HEK293 (cell line): ENCODE results near the gene SIM2.

ENCODE experiments used
- CTCF ChIA-PET: fragments of 350-600 bp; formaldehyde crosslinking; extraction: SDS; loops from one replicate; lab custom pipeline; 2021; ENCODE audit warnings: antibody characterized with exemption; lab: Yijun Ruan, JAX
- POLR2A ChIA-PET: fragments of 300-600 bp; formaldehyde crosslinking; extraction: SDS; loops from one replicate; lab custom pipeline; 2020; ENCODE audit warnings: antibody characterized with exemption, inconsistent platforms; lab: Yijun Ruan, JAX
- H3K27ac ChIP-seq: fragments of 200-500 bp; sonication (Bioruptor generic); 2 replicates; pipeline ENCODE4 v1.5.1; 2014; ENCODE audit warnings: low read depth, low read length, control low read depth, inconsistent platforms; ENCODE audit errors: extremely low read depth
- H3K36me3 ChIP-seq, 2 experiments: fragments of 200-500 bp in 1 of 2; sonication (Bioruptor generic) in 1 of 2; 1 replicate in 1 of 2; 2 replicates in 1 of 2; pipeline ENCODE4 v1.5.1; 2014 to 2017; ENCODE audit warnings: inconsistent platforms in 2 of 2, low read length in 2 of 2; ENCODE audit not compliant: control insufficient read depth in 2 of 2, insufficient read depth in 1 of 2
- H3K4me1 ChIP-seq: fragments of 200-500 bp; sonication (Bioruptor generic); 2 replicates; pipeline ENCODE4 v1.5.1; 2014; ENCODE audit warnings: mild to moderate bottlenecking, low read length, inconsistent platforms; ENCODE audit not compliant: control insufficient read depth, insufficient read depth
- H3K4me3 ChIP-seq: 2 replicates; pipeline ENCODE4 v1.5.1; 2011; ENCODE audit warnings: low read depth, mild to moderate bottlenecking, control low read depth, low read length, moderate library complexity
- H3K9me3 ChIP-seq: fragments of 200-500 bp; sonication (Bioruptor generic); 2 replicates; pipeline ENCODE4 v1.5.1; 2014; ENCODE audit warnings: low read depth, low read length, inconsistent platforms; ENCODE audit not compliant: control insufficient read depth, insufficient read depth
- GLIS2 ChIP-seq: fragments of 450-650 bp; formaldehyde crosslinking; IDR thresholded peaks from 2 replicates; pipeline ENCODE4 v1.5.1; 2016; ENCODE audit warnings: missing biosample characterization, missing genetic modification characterization
- TRIM28 ChIP-seq: IDR thresholded peaks from 2 replicates; pipeline ENCODE4 v1.6.1; 2011; ENCODE audit warnings: low read length, control low read depth, borderline replicate concordance
- ZBTB20 ChIP-seq: fragments of 450-650 bp; formaldehyde crosslinking; IDR thresholded peaks from 2 replicates; pipeline ENCODE4 v1.5.1; 2016; ENCODE audit warnings: missing biosample characterization, missing genetic modification characterization
- ZFP37 ChIP-seq: fragments of 450-650 bp; formaldehyde crosslinking; IDR thresholded peaks from 2 replicates; pipeline ENCODE4 v1.5.1; 2016; ENCODE audit warnings: missing biosample characterization, missing genetic modification characterization
- ZNF157 ChIP-seq: fragments of 450-650 bp; formaldehyde crosslinking; IDR thresholded peaks from 2 replicates; pipeline ENCODE4 v1.5.1; 2016; ENCODE audit warnings: missing biosample characterization, missing genetic modification characterization
- ZNF214 ChIP-seq: fragments of 450-650 bp; formaldehyde crosslinking; IDR thresholded peaks from 2 replicates; pipeline ENCODE4 v1.5.1; 2017; ENCODE audit warnings: missing biosample characterization, mild to moderate bottlenecking, missing genetic modification characterization, borderline replicate concordance
- ZNF221 ChIP-seq: fragments of 450-650 bp; formaldehyde crosslinking; IDR thresholded peaks from 2 replicates; pipeline ENCODE4 v1.5.1; 2017; ENCODE audit warnings: missing biosample characterization, missing genetic modification characterization, borderline replicate concordance
- ZNF324 ChIP-seq: fragments of 450-650 bp; formaldehyde crosslinking; IDR thresholded peaks from 2 replicates; pipeline ENCODE4 v1.5.1; 2016; ENCODE audit warnings: missing biosample characterization, missing genetic modification characterization
- ZNF426 ChIP-seq: fragments of 450-650 bp; formaldehyde crosslinking; IDR thresholded peaks from 2 replicates; pipeline ENCODE4 v1.5.1; 2017; ENCODE audit warnings: missing biosample characterization, missing genetic modification characterization, mild to moderate bottlenecking, inconsistent platforms, moderate library complexity
- ZNF530 ChIP-seq: fragments of 450-650 bp; formaldehyde crosslinking; IDR thresholded peaks from 2 replicates; pipeline ENCODE4 v1.5.1; 2016; ENCODE audit warnings: low read depth, missing biosample characterization, missing genetic modification characterization
- ZNF544 ChIP-seq: fragments of 450-650 bp; formaldehyde crosslinking; IDR thresholded peaks from 2 replicates; pipeline ENCODE4 v1.5.0; 2017; ENCODE audit warnings: missing biosample characterization, missing genetic modification characterization
- ZNF549 ChIP-seq: fragments of 450-650 bp; IDR thresholded peaks from 2 replicates; pipeline ENCODE4 v1.5.1; 2018; ENCODE audit warnings: missing biosample characterization, missing genetic modification characterization, mild to moderate bottlenecking, inconsistent platforms, moderate library complexity
- ZNF571 ChIP-seq: fragments of 450-650 bp; formaldehyde crosslinking; IDR thresholded peaks from 2 replicates; pipeline ENCODE4 v1.5.0; 2017; ENCODE audit warnings: missing biosample characterization, missing genetic modification characterization
- ZNF621 ChIP-seq: fragments of 450-650 bp; formaldehyde crosslinking; IDR thresholded peaks from 2 replicates; pipeline ENCODE4 v1.5.1; 2017; ENCODE audit warnings: missing biosample characterization, missing genetic modification characterization
- ZNF660 ChIP-seq: fragments of 450-650 bp; IDR thresholded peaks from 2 replicates; pipeline ENCODE4 v1.5.1; 2018; ENCODE audit warnings: missing biosample characterization, mild to moderate bottlenecking, missing genetic modification characterization
- ZNF768 ChIP-seq: fragments of 450-650 bp; formaldehyde crosslinking; IDR thresholded peaks from 2 replicates; pipeline ENCODE4 v1.5.1; 2018; ENCODE audit warnings: missing biosample characterization, mild to moderate bottlenecking, missing genetic modification characterization
- TF ChIP-seq, protein P1 (sequence below): fragments of 450-650 bp; formaldehyde crosslinking; IDR thresholded peaks from 2 replicates; pipeline ENCODE4 v1.5.1; 2016; ENCODE audit warnings: missing biosample characterization, missing genetic modification characterization
- TF ChIP-seq, protein P2 (sequence below): fragments of 450-650 bp; formaldehyde crosslinking; IDR thresholded peaks from 2 replicates; pipeline ENCODE4 v1.5.1; 2017; ENCODE audit warnings: missing biosample characterization, mild to moderate bottlenecking, missing genetic modification characterization, moderate library complexity
- TF ChIP-seq, protein P3 (sequence below): fragments of 450-650 bp; formaldehyde crosslinking; IDR thresholded peaks from 2 replicates; pipeline ENCODE4 v1.5.1; 2016; ENCODE audit warnings: missing biosample characterization, missing genetic modification characterization

Gene SIM2

DNA sequence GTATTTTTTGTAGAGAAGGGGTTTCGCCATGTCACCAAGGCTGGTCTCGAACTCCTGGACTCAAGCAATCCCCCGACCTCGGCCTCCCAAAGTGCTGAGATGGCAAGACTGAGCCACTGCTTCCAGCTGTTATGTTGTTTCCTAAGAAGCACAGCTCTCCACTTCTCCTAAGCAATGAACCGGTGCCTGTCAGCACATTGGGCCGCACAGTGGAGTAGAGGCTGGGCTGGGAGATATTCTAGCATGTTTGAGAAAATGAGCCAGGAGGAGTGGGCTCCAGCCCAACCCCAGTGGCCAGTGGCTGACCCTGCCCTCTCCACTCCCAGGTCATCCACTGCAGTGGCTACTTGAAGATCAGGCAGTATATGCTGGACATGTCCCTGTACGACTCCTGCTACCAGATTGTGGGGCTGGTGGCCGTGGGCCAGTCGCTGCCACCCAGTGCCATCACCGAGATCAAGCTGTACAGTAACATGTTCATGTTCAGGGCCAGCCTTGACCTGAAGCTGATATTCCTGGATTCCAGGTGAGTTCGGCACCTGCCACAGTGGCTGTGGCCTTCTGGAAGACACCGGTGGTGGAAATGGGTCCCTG, 27.0 kb downstream of the SIM2 start:
- H3K4me3 ChIP-seq = no peak overlapping the region
- ChIA-PET POLR2A (interaction anchor here (0.6 kb wide), 1 partner anchor 33 kb away, joined by 3 read pairs; no protein-coding TSS in a partner anchor), CTCF (interaction anchor here (0.5 to 1.1 kb wide), 3 partner anchors 15 to 308 kb away, joined by 3 read pairs; no protein-coding TSS in a partner anchor)
- H3K9me3 ChIP-seq = no peaks in the 10 kb centered on the region
- TF ChIP-seq ZNF621 = no peak
- no peak for TF ChIP-seq ZNF530 (tag by site-specific recombination)
- no peak for TF ChIP-seq GLIS2 (tag by site-specific recombination)
- TF ChIP-seq ZNF549 (tag by site-specific recombination) = no peak
- TF ChIP-seq ZNF221 (tag by site-specific recombination) = no peak
- TF ChIP-seq, protein P1, sequence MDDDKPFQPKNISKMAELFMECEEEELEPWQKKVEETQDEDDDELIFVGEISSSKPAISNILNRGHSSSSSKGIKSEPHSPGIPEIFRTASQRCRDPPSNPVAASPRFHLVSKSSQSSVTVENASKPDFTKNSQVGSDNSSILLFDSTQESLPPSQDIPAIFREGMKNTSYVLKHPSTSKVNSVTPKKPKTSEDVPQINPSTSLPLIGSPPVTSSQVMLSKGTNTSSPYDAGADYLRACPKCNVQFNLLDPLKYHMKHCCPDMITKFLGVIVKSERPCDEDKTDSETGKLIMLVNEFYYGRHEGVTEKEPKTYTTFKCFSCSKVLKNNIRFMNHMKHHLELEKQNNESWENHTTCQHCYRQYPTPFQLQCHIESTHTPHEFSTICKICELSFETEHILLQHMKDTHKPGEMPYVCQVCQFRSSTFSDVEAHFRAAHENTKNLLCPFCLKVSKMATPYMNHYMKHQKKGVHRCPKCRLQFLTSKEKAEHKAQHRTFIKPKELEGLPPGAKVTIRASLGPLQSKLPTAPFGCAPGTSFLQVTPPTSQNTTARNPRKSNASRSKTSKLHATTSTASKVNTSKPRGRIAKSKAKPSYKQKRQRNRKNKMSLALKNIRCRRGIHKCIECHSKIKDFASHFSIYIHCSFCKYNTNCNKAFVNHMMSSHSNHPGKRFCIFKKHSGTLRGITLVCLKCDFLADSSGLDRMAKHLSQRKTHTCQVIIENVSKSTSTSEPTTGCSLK (tag by site-specific recombination) = no peak
- H3K27ac ChIP-seq = no peak overlapping the region
- no peaks in the 10 kb centered on the region for H3K4me1 ChIP-seq
- H3K36me3 ChIP-seq = peaks cover 4 to 37% of the 10 kb centered on the region in 2 experiments

- H3K27ac ChIP-seq = no peak overlapping the region
- TF ChIP-seq, protein P2, sequence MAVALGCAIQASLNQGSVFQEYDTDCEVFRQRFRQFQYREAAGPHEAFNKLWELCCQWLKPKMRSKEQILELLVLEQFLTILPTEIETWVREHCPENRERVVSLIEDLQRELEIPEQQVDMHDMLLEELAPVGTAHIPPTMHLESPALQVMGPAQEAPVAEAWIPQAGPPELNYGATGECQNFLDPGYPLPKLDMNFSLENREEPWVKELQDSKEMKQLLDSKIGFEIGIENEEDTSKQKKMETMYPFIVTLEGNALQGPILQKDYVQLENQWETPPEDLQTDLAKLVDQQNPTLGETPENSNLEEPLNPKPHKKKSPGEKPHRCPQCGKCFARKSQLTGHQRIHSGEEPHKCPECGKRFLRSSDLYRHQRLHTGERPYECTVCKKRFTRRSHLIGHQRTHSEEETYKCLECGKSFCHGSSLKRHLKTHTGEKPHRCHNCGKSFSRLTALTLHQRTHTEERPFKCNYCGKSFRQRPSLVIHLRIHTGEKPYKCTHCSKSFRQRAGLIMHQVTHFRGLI (tag by site-specific recombination) = no peak
- TF ChIP-seq ZNF214 (no peak), ZBTB20 (tag by site-specific recombination) (no peak), ZNF544 (tag by site-specific recombination) (no peak), ZNF660 (no peak), TRIM28 (no peak), ZNF426 (tag by site-specific recombination) (no peak), ZFP37 (tag by site-specific recombination) (no peak), ZNF768 (tag by site-specific recombination) (no peak), ZNF157 (tag by site-specific recombination) (no peak), ZNF571 (tag by site-specific recombination) (no peak), ZNF324 (tag by site-specific recombination) (no peak)
- TF ChIP-seq, protein P3, sequence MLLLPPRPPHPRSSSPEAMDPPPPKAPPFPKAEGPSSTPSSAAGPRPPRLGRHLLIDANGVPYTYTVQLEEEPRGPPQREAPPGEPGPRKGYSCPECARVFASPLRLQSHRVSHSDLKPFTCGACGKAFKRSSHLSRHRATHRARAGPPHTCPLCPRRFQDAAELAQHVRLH (tag by site-specific recombination) = no peak
- no peaks in the 10 kb centered on the region for H3K4me1 ChIP-seq
- H3K4me3 ChIP-seq = no peak overlapping the region
- CTCF ChIA-PET = interaction anchor here (0.6 to 1.6 kb wide), 6 partner anchors 10 to 126 kb away, joined by 3 to 5 read pairs (median 3); no protein-coding TSS in a partner anchor
- POLR2A ChIA-PET = no interaction called here
- no peaks in the 10 kb centered on the region for H3K9me3 ChIP-seq
- H3K36me3 ChIP-seq = peaks cover 4 to 53% of the 10 kb centered on the region in 2 experiments
These were observed 29.0 kb downstream of the SIM2 start for GRCh38 chr21:36727866-36728265.
